ENCODE results near the gene ZNF777.

Gene ZNF777

DNA sequence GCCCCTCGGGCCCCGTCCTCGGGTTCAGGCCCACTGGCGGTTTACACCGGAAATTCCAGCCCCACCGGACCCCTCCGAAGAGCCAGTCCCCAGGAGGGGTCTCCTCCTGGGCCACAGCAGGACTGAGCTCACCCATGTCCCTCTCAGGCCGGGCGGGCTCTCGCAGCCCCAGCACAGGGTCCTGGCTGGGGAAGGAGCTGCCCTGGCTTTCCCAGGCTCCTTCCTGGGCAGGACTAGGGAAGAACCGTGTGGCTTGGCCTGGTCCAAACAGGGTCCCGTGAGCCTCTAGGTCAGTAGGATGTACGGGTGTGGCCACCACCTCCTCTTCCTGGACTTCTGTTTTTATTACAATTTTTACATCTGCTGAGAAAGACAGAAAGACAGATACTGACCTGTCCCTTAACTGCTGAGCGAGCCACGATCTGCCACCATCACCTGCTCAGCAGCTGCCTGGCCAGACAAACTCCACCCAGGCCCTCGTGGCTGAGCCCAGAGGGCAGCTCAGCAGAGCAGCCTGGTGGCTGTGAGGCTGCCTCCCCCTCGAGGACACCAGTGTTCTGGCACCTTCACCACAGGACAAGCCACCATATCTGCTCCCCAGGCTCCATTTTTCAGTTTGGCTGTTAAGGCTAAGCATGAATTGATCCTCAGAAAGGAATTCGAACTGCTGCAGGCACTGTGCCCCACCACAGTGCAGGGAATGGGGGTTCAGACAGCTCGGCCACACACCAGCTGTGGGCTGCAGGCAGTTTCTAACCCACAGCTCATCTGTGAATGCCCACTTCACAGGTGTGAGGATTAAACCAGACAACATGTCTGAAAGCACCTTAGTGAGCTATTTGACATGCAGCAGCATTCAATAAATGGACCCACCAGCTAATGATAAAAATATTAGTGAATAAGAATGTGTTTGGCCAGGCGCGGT lies 14.5 kb upstream of the ZNF777 start:
- DNase-seq = no peak

GRCh38 chr7:149474309-149475120 lies 13.7 kb upstream of the ZNF777 start:
- DNase-seq = no peak

DNA sequence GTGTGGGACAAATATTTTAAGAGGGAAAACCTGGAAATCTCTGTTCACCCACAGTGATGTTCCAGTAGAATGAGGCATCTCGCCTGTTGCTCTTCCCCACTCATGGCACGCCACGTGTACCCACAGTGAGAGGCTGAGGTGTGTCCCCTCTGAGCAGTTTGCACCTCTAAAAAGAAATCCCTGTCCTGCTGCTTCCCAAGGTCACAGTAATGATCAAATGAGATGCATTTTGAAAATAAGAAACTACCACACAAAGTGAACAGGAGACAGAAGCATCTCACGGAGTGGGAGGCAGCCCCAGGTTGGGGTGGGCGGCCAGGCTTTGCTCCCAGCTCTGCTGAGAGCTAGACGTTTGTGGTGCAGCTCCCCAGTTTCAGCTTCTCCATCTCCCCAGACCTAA lies 12.4 kb upstream of the ZNF777 start:
- DNase-seq = no peak

GRCh38 chr7:149471289-149471953 lies 10.6 kb upstream of the ZNF777 start:
- DNase-seq = no peak

DNA sequence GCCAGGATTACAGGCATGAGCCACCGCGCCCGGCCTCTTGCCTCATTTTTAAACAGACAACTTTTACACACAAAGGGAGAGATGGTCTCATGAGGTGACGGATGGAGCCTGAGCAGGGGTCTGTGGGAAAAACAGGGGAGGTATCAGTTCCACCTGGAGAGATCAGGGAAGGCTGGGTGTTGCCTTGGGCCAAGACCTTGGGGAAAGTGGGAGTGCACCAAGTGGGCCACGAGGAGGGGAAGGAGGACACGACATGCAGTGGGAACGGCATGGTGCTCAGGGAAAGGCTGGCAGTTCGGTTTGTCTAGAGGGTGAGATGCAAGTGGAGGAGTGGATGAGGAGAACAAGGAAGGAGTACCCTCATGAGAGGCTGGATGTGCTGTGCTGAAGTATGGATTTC lies 8.9 kb upstream of the ZNF777 start:
- DNase-seq = no peak

DNA sequence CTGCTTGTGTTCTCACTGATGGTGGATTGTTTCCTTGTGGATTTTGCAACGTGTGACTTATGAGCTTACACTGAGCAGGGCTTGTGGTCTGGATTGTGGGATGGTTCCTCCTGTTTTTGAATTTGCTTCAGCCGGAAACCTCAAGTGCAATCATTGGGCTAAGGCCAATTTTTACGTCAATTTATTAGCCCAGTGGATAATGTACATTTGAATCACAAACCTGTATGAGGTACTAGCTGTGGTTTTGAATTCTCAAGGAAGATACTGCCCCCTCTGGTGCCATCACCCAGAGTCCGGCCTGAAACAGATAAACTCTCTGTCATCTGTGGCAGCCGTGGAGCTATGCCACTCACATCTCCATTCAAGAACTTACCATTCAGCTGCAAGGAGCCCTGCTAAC lies 7.3 kb upstream of the ZNF777 start:
- DNase-seq = peak; percentile 61

DNA sequence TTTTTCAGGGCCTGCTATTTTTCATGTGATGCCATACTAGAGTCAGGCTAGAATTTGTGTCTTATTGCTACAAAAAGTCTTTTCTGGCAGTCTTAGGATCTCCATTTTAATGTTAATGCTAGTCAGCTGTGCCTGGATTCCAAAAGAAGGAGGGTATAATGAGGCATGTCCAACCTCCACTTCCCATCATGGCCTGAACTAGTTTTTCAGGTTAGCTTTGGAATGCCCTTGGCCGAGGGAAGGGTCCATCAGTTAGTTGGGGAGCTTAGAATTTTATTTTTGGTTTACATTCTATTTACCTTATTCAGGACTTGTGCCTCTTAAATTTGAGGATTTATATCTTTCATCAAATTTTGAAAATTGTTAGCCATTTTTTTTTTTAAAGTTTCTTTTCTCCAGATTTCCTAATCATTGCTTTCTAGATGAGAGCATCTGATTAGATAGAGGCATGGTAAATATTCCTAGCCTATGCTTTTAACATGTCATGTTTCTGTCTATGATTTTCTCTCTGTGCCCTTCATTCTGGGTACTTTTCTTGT lies 6.5 kb upstream of the ZNF777 start:
- no peak for DNase-seq

- DNase-seq = no peak
Measured at GRCh38 chr7:149466364-149466763, 5.5 kb upstream of the ZNF777 start.

- DNase-seq = no peak
Measured at GRCh38 chr7:149463500-149464161, 2.8 kb upstream of the ZNF777 start.

DNA sequence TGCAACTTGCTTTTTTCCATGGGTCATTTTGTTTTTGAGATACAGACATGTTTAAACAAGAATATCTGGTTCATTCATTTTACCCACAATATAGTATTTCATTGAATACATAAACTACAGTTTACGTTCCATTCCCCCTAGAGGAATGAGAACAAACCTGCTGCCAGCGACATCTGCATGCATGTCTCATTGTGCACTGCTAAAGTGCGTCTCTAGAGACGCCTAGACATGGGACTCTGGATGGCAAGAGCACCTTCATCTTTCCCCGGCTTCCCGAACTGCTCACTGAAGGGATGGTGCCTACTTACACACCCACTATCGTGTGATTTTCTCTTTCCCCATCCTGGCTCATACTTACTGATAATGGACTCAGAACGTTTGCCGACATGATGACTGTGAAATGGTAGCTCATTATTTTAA lies 1.2 kb upstream of the ZNF777 start:
- no peak for DNase-seq

GRCh38 chr7:149459540-149460452 lies 1.1 kb downstream of the ZNF777 start:
- DNase-seq = no peak

DNA sequence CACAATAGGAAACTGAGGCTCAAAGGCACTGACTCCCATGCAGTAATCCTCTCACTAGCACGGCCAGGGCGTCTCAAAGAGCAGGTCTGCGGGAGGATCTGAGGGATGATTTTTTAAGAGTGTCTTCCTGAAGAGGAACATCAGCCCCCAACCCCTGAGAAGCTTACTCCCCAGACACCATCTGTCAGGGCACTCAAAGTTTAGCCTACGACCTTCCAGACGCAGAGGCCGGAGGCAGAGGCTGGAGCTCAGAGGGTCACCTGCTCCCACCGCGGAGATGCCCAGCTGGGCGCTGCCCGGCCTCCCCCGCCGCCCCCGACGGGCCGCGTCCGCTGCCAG lies 1.7 kb downstream of the ZNF777 start:
- no peak for DNase-seq

- no peak for DNase-seq
Measured at GRCh38 chr7:149458235-149458634, 2.6 kb downstream of the ZNF777 start.

GRCh38 chr7:149457766-149458165 lies 3.1 kb downstream of the ZNF777 start:
- DNase-seq = no peak

DNA sequence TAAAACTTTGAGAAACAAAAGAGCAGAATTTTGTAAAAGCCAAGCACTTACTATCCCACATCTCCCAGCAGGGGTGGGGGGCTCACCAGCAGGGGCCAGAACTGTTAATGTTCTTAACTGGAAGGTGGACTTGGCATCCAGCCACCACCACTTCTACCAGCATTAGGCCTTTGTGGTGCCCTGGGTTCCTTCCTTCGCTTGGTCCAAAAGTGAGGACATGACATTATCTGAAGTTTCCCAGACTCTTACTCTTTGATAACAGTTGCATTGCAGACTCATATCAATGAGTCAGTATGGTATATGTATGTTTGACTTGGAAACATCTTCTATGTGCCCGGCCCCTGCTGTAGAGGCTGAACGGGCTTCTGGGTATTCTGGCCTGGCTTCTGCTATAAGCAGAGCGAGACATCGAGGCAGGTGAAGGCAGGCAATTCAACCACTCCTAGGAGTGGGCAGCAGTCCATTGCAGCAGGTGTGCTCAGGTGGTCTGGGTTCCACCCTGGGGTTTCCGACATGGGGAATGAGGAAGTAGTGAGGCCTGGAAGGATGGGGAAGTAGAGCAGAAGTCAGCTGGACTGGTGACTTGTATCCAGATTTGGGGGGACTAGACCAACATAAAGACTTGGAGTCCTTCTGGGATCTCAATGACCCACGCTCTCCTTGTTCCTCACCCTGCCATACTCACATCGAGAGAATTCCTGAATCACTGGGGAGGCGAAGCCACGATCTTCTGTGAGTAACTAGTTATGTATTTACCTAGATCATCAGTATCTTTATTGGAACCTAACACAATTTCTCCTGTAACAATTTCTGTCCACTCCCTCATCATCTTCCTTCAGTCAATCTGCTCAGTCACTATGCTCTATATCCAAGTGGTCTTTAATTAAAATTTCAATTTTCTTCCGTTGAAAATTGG lies 4.1 kb downstream of the ZNF777 start:
- DNase-seq = no peak

DNA sequence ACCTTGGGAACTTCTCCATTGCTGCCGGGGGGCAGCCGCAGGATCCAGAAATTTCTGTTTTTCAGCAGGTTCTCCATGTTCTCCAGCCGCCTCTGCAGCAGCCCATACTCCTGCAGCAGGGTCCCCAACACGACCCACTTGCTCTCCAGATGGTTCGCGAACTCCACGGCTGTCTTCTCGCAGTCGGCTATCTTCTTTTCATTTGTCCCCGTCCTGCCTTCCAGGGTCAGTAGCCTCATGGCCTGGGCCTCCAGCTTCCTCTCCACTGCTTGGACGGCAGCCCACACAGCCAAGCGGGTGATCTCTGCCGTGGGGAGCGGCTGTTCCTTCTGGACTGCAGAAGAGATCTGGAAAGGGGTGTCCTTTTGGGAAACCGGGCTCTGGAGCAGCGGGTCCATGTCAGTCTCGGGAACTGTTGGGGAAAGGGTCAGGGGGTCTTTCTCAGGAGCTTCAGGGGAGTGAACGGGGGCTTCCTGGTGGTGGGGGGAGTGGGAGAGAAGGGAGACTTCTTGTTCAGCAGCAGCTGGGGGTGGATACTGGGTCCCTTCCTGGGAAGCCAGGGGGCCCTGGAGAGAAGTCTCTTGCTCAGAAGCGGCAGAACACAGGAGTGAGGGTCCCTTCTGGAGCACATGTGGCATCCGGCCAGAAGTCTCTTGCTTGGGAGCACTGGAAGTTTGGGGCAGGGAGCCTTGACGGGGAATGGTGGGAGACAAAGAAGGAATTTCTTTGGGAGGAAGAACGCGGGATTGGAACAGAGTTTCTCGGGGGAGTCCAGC lies 5.5 kb downstream of the ZNF777 start:
- DNase-seq = no peak

DNA sequence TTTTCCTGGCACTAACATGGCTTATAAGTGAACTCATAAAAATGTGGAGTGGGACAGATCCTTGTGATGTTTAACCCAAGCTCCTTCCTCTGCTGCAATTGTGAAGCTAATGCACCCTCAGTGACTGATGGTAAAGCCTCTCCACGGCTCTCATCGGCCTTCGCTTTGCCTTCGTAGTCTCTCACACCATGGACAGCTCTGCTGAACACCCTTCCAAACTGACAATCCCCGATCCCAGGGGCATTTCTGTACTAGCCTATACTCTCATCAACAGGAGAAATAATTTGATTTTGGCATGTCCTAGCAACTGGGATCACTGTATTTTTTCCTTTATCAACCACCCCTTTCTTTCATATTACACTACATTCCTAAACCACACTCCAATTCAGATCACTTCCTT lies 6.1 kb downstream of the ZNF777 start:
- no peak for DNase-seq

GRCh38 chr7:149454006-149454405 lies 6.9 kb downstream of the ZNF777 start:
- DNase-seq = no peak

DNA sequence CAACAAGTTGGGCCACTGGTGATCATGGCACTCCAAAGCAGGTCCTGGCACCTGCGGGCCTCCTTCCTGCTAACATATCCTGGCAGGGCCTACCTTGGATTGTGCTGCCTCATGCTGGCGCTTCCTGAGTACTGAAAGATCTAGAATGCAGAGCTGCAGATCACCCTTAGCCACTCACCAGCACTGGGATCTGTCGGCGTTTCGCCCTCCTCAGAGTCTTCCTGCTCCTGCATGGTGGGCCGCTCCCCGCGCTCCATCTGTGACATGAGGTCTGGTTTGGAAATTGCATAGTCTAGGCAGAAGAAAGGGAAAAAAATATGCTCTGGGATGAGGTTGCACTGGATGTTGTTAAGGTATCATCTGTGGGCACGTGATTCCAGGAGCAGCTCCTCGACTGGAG lies 10.0 kb downstream of the ZNF777 start:
- DNase-seq = no peak

GRCh38 chr7:149449897-149450296 lies 11.0 kb downstream of the ZNF777 start:
- no peak for DNase-seq
